GM12878 (cell line): Measurements from ENCODE around the gene HSD17B1. TPM values are rescaled to one million over a fixed set of nuclear protein-coding genes. Genes with fewer than 3 reads are reported as not detected.

Experiments
- ATAC-seq: fragments of 200-7000 bp; cut with Tn5 transposase; 3 replicates; pipeline ENCODE4 v1.9.1; 2020; ENCODE audit warnings: mild to moderate bottlenecking, moderate library complexity
- BruUV-seq: library from RNA; stranded (reverse); fragments of 400-500 nt; replicated peaks from 2 replicates; lab custom pipeline; 2021; lab: Mats Ljungman, UMichigan
- CTCF ChIA-PET: fragments of 300-600 bp; sonication (Branson Sonifier 250); formaldehyde crosslinking; extraction: SDS; loops from one replicate; lab custom pipeline; 2021; ENCODE audit warnings: inconsistent platforms; lab: Yijun Ruan, JAX
- POLR2A ChIA-PET: fragments of 350-600 bp; formaldehyde crosslinking; extraction: SDS; loops from one replicate; lab custom pipeline; 2021; ENCODE audit warnings: inconsistent platforms; lab: Charles Lee
- RAD21 ChIA-PET: fragments of 300-600 bp; sonication (Branson Sonifier 250); formaldehyde crosslinking; loops from one replicate; lab custom pipeline; 2023; ENCODE audit warnings: antibody characterized with exemption; ENCODE audit not compliant: unreplicated experiment; lab: Charles Lee
- SMC1A ChIA-PET: fragments of 300-600 bp; sonication (Branson Sonifier 250); formaldehyde crosslinking; loops from one replicate; lab custom pipeline; 2023; ENCODE audit not compliant: unreplicated experiment, uncharacterized antibody; lab: Charles Lee
- DNase-seq: peaks from one replicate; pipeline ENCODE4 v3.0.0-alpha.2; 2011; ENCODE audit warnings: low read depth, low spot score
- FAIRE-seq: peaks from 3 replicates; lab custom pipeline; 2011; peaks lifted over from hg19 to GRCh38; lab: Jason Lieb, UNC
- H2AFZ ChIP-seq: 2 replicates; pipeline ENCODE4 v1.6.0; 2011; ENCODE audit warnings: low read depth, low read length, control low read depth; ENCODE audit not compliant: control insufficient read depth
- H3K27ac ChIP-seq: 2 replicates; pipeline ENCODE4 v1.5.1; 2011; ENCODE audit warnings: control low read depth; ENCODE audit not compliant: control insufficient read depth, insufficient read depth
- H3K27me3 ChIP-seq, 2 experiments: replicated peaks in 1 of 2; 2 replicates each; pipeline versions ENCODE4 v1.6.0 to v1.6.1; 2011; ENCODE audit warnings: low read length in 1 of 2; ENCODE audit not compliant: control insufficient read depth in 2 of 2, insufficient read depth in 2 of 2
- H3K36me3 ChIP-seq, 2 experiments: 2 replicates each; pipeline ENCODE4 v1.5.1; 2011; ENCODE audit warnings: low read length in 1 of 2; ENCODE audit not compliant: control insufficient read depth in 2 of 2, insufficient read depth in 2 of 2
- H3K4me1 ChIP-seq: 2 replicates; pipeline ENCODE4 v1.6.1; 2011; ENCODE audit warnings: mild to moderate bottlenecking, low read length, moderate library complexity, mixed read lengths; ENCODE audit not compliant: control insufficient read depth, insufficient read depth
- H3K4me2 ChIP-seq: 2 replicates; pipeline ENCODE4 v1.6.0; 2011; ENCODE audit warnings: control low read depth; ENCODE audit not compliant: control insufficient read depth, insufficient read depth
- H3K4me3 ChIP-seq: fragments of 200-600 bp; sonication (generic); 2 replicates; pipeline ENCODE4 v1.5.1; 2016
- H3K79me2 ChIP-seq: 2 replicates; pipeline ENCODE4 v1.6.0; 2011; ENCODE audit warnings: low read length; ENCODE audit not compliant: control insufficient read depth, insufficient read depth
- H3K9ac ChIP-seq: 2 replicates; pipeline ENCODE4 v1.8.0; 2011; ENCODE audit warnings: low read length, control low read depth, mixed read lengths; ENCODE audit not compliant: control insufficient read depth, insufficient read depth
- H3K9me3 ChIP-seq: replicated peaks from 3 replicates; pipeline ENCODE4 v1.5.1; 2011; ENCODE audit warnings: mild to moderate bottlenecking, low read length; ENCODE audit not compliant: control insufficient read depth, insufficient read depth
- H4K20me1 ChIP-seq: 2 replicates; pipeline ENCODE4 v1.6.0; 2011; ENCODE audit not compliant: control insufficient read depth, insufficient read depth
- BHLHE40 ChIP-seq, 2 experiments: fragments of 450-650 bp in 1 of 2; IDR thresholded peaks; 2 replicates each; pipeline ENCODE4 v1.6.1; 2011 to 2017; ENCODE audit warnings: low read depth in 2 of 2, borderline replicate concordance in 1 of 2, improper control_type of control experiment in 1 of 2, low read length in 1 of 2, mild to moderate bottlenecking in 1 of 2
- CTCF ChIP-seq, 3 experiments: IDR thresholded peaks in 2 of 3; conservative IDR thresholded peaks in 1 of 3; 2 replicates each; pipeline ENCODE4 v1.5.1; 2011; ENCODE audit warnings: low read depth in 3 of 3, low read length in 3 of 3, mild to moderate bottlenecking in 3 of 3, control low read depth in 2 of 3, moderate library complexity in 2 of 3, inconsistent platforms in 1 of 3, mixed read lengths in 1 of 3; ENCODE audit not compliant: control insufficient read depth in 2 of 3, insufficient read depth in 1 of 3; ENCODE audit errors: extremely low read depth in 1 of 3
- DPF2 ChIP-seq: fragments of 450-650 bp; IDR thresholded peaks from 2 replicates; pipeline ENCODE4 v1.6.1; 2017; ENCODE audit warnings: mild to moderate bottlenecking
- IKZF2 ChIP-seq, 2 experiments: fragments of 450-650 bp; IDR thresholded peaks; 2 replicates each; pipeline ENCODE4 v1.6.1; 2017; ENCODE audit warnings: mild to moderate bottlenecking in 2 of 2, moderate library complexity in 2 of 2
- MXI1 ChIP-seq: fragments of 150-350 bp; IDR thresholded peaks from 2 replicates; pipeline ENCODE4 v1.6.1; 2011; ENCODE audit warnings: low read depth, mild to moderate bottlenecking, inconsistent platforms, low read length, improper control_type of control experiment
- RUNX3 ChIP-seq: IDR thresholded peaks from 2 replicates; pipeline ENCODE4 v1.6.1; 2012; ENCODE audit warnings: low read length, inconsistent platforms
- SMARCA5 ChIP-seq: fragments of 450-650 bp; IDR thresholded peaks from 2 replicates; pipeline ENCODE4 v1.6.1; 2017; ENCODE audit warnings: mild to moderate bottlenecking
- YY1 ChIP-seq: IDR thresholded peaks from 2 replicates; pipeline ENCODE4 v1.6.1; 2011; ENCODE audit warnings: low read depth, mild to moderate bottlenecking, low read length
- ZNF687 ChIP-seq: fragments of 450-650 bp; IDR thresholded peaks from 2 replicates; pipeline ENCODE4 v1.6.1; 2017; ENCODE audit warnings: mild to moderate bottlenecking, moderate library complexity
- WGBS: methylation state at CpG from one replicate; pipeline ENCODE4 v1.1.6; 2016; ENCODE audit warnings: low lambda C conversion rate; ENCODE audit not compliant: insufficient replicate concordance, insufficient coverage; ENCODE audit errors: missing lambda C conversion rate; 5-methylcytosine and 5-hydroxymethylcytosine counted together
- in situ Hi-C: fragments of 300-500 bp; cut with MboI; formaldehyde crosslinking; loops from 9 replicates; pipeline ENCODE4 v1.14.3; 2018; ENCODE audit warnings: mixed read lengths
- intact Hi-C: fragments of 100-400 bp; cut with micrococcal nuclease; formaldehyde crosslinking; loops from one replicate; pipeline ENCODE4 v1.14.2; 2022; ENCODE audit not compliant: unreplicated experiment
- polyA plus RNA-seq, 11 experiments: library from polyadenylated mRNA; depleted of rRNA in 4 of 11; unstranded in 6 of 11; stranded (reverse) in 5 of 11; fragments of >200 nt; fragmentation: Nextera tagmentation in 4 of 11; fragmentation: Illumina TruSeq in 1 of 11; extraction: Ambion mirVana in 4 of 11; extraction: Trizol in 1 of 11; gene quantifications; 1 replicate in 1 of 11; 2 replicates in 10 of 11; pipeline versions ENCODE4 v1.2.1 to v1.2.3, GENCODE V29; 2011 to 2016; ENCODE audit warnings: inconsistent platforms in 2 of 11, missing spikeins in 2 of 11, low read depth in 1 of 11
- total RNA-seq, 4 experiments: library from RNA; depleted of rRNA in 3 of 4; stranded (reverse); fragments of >200 nt in 3 of 4; fragmentation: Illumina TruSeq in 1 of 4; extraction: Trizol in 1 of 4; gene quantifications; 2 replicates each; pipeline versions ENCODE4 v1.2.1 to v1.2.3, GENCODE V29; 2013 to 2021
- TF ChIP-seq, protein P1 (sequence below): fragments of 450-650 bp; conservative IDR thresholded peaks from 2 replicates; pipeline ENCODE4 v1.6.1; 2017; ENCODE audit warnings: mild to moderate bottlenecking, moderate library complexity
- TF ChIP-seq, protein P2 (sequence below): fragments of 450-650 bp; IDR thresholded peaks from 2 replicates; pipeline ENCODE4 v1.6.1; 2014; ENCODE audit warnings: mild to moderate bottlenecking

Gene HSD17B1
- total and polyA plus RNA-seq, 10 of the 15 experiments (the other 5 are each of a cell fraction or from before 2014, with no cell fraction given): 0.15 to 1.1 (median 0.42) TPM

GRCh38 chr17:42531455-42532354, 21.0 kb upstream of the HSD17B1 start:
- Histone ChIP-seq H3K9ac (peak overlapping the region; percentile 51; the same call in 1 of the 2 replicates), H3K27me3 (no peaks in the 10 kb centered on the region), H3K9me3 (no peaks in the 10 kb centered on the region), H3K4me2 (peak overlapping the region; percentile 79), H3K4me1 (peaks cover 29% of the 10 kb centered on the region), H2AFZ (peak overlapping the region; percentile 87), H3K36me3 (no peaks in the 10 kb centered on the region), H3K27ac (peak overlapping the region; percentile 39), H3K79me2 (peaks cover 3% of the 10 kb centered on the region), H3K4me3 (peak overlapping the region; percentile 53; the same call in 1 of the 2 replicates), H4K20me1 (no peaks in the 10 kb centered on the region)
- SMC1A ChIA-PET: interaction anchor here (0.8 to 2.3 kb wide), 3 partner anchors 19 to 242 kb away, joined by 3 to 5 read pairs (median 3); no protein-coding TSS in a partner anchor
- no TSS peak for BruUV-seq
- in situ Hi-C loops (no loop called here), intact Hi-C loops (no loop called here)
- DNase-seq (no peak), ATAC-seq (peak; percentile 35), FAIRE-seq (no peak)
- POLR2A ChIA-PET: interaction anchor here (0.6 to 1.3 kb wide), 9 partner anchors 9 to 566 kb away, joined by 3 to 9 read pairs (median 5); partner anchors contain the start of gene PSMC3IP
- WGBS: 27% methylated on average over 36 of the region's 60 CpGs
- CTCF ChIA-PET: interaction anchor here (1.0 to 2.6 kb wide), 8 partner anchors 11 to 105 kb away, joined by 3 to 10 read pairs (median 6); partner anchors contain the start of gene PSMC3IP
- RAD21 ChIA-PET: interaction anchor here (1.2 to 1.9 kb wide), 3 partner anchors 47 to 128 kb away, joined by 4 to 9 read pairs (median 5); no protein-coding TSS in a partner anchor
- TF ChIP-seq SMARCA5 (peak; percentile 90), RUNX3 (peak; percentile 21; the same call in 1 of the 2 replicates), DPF2 (peak; percentile 51), MXI1 (no peak), CTCF (IDR thresholded peaks at IDR 0.05 in 2 of 3, conservative IDR thresholded peaks at IDR 0.05 in 1 of 3; ENCODE audit: control insufficient read depth in 2 of 3, extremely low read depth in 1 of 3, insufficient read depth in 1 of 3, low read depth in 3 of 3, low read length in 3 of 3) (peak; percentile 32 to 53 (median 47); a peak in 4 of 6 replicates), IKZF2 (IDR thresholded peaks at IDR 0.05) (0 out of 4 replicates have a peak, but pooled peaks have one; percentile 6), ZNF687 (peak; percentile 83), YY1 (0 out of 2 replicates have a peak, but pooled peaks have one; percentile 24), BHLHE40 (IDR thresholded peaks at IDR 0.05; ENCODE audit: borderline replicate concordance in 1 of 2, low read depth in 2 of 2, low read length in 1 of 2) (peak in 1 of 2 experiments; percentile 66; a peak in 2 of 4 replicates)
- TF ChIP-seq, protein P1, sequence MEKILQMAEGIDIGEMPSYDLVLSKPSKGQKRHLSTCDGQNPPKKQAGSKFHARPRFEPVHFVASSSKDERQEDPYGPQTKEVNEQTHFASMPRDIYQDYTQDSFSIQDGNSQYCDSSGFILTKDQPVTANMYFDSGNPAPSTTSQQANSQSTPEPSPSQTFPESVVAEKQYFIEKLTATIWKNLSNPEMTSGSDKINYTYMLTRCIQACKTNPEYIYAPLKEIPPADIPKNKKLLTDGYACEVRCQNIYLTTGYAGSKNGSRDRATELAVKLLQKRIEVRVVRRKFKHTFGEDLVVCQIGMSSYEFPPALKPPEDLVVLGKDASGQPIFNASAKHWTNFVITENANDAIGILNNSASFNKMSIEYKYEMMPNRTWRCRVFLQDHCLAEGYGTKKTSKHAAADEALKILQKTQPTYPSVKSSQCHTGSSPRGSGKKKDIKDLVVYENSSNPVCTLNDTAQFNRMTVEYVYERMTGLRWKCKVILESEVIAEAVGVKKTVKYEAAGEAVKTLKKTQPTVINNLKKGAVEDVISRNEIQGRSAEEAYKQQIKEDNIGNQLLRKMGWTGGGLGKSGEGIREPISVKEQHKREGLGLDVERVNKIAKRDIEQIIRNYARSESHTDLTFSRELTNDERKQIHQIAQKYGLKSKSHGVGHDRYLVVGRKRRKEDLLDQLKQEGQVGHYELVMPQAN: peak; percentile 70
- TF ChIP-seq, protein P2, sequence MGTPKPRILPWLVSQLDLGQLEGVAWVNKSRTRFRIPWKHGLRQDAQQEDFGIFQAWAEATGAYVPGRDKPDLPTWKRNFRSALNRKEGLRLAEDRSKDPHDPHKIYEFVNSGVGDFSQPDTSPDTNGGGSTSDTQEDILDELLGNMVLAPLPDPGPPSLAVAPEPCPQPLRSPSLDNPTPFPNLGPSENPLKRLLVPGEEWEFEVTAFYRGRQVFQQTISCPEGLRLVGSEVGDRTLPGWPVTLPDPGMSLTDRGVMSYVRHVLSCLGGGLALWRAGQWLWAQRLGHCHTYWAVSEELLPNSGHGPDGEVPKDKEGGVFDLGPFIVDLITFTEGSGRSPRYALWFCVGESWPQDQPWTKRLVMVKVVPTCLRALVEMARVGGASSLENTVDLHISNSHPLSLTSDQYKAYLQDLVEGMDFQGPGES: no peak
